Hepatocyte (in vitro differentiated cells): Measurements from ENCODE around the gene PCGF3. TPM values are rescaled to one million over a fixed set of nuclear protein-coding genes. Genes with fewer than 3 reads are reported as not detected.

Experiments used
- DNase-seq: peaks from one replicate; pipeline ENCODE4 v3.0.0-alpha.2; 2016; ENCODE audit warnings: low spot score
- H2AFZ ChIP-seq: fragments of 200-600 bp; sonication (generic); 2 replicates; pipeline ENCODE4 v1.6.0; 2016; ENCODE audit warnings: antibody characterized with exemption, mild to moderate bottlenecking
- H3K27ac ChIP-seq: fragments of 200-600 bp; sonication (generic); 2 replicates; pipeline ENCODE4 v1.5.1; 2016; ENCODE audit warnings: mild to moderate bottlenecking
- H3K27me3 ChIP-seq: fragments of 200-600 bp; sonication (generic); 2 replicates; pipeline ENCODE4 v1.6.1; 2016
- H3K36me3 ChIP-seq: fragments of 200-600 bp; sonication (generic); replicated peaks from 2 replicates; pipeline ENCODE4 v1.5.1; 2016; ENCODE audit warnings: low read depth; ENCODE audit not compliant: insufficient read depth
- H3K4me1 ChIP-seq: fragments of 200-600 bp; sonication (generic); 2 replicates; pipeline ENCODE4 v1.5.1; 2016; ENCODE audit warnings: mild to moderate bottlenecking, moderate library complexity; ENCODE audit not compliant: insufficient read depth
- H3K4me2 ChIP-seq: fragments of 200-600 bp; sonication (generic); 2 replicates; pipeline ENCODE4 v1.6.0; 2016
- H3K4me3 ChIP-seq: fragments of 200-600 bp; sonication (generic); 2 replicates; pipeline ENCODE4 v1.5.1; 2016; ENCODE audit warnings: mild to moderate bottlenecking
- H3K79me2 ChIP-seq: fragments of 200-600 bp; sonication (generic); 2 replicates; pipeline ENCODE4 v1.6.0; 2017; ENCODE audit warnings: mild to moderate bottlenecking
- H3K9me2 ChIP-seq: fragments of 200-600 bp; sonication (generic); replicated peaks from 2 replicates; pipeline ENCODE4 v1.6.0; 2017; ENCODE audit warnings: mild to moderate bottlenecking; ENCODE audit not compliant: insufficient read depth
- H3K9me3 ChIP-seq: fragments of 200-600 bp; sonication (generic); 2 replicates; pipeline ENCODE4 v1.5.1; 2016; ENCODE audit warnings: low read depth, mild to moderate bottlenecking
- H4K20me1 ChIP-seq: fragments of 200-600 bp; sonication (generic); 2 replicates; pipeline ENCODE4 v1.6.0; 2016; ENCODE audit warnings: mild to moderate bottlenecking; ENCODE audit not compliant: insufficient read depth, poor library complexity, severe bottlenecking
- EZH2 ChIP-seq: fragments of 200-600 bp; sonication (generic); IDR thresholded peaks from 2 replicates; pipeline ENCODE4 v1.6.1; 2016; ENCODE audit warnings: antibody characterized with exemption, mild to moderate bottlenecking, borderline replicate concordance
- EZH2phosphoT487 ChIP-seq: fragments of 200-600 bp; sonication (generic); IDR thresholded peaks from one replicate; pipeline ENCODE4 v1.6.1; 2018; ENCODE audit warnings: antibody characterized with exemption, mild to moderate bottlenecking, low read depth, moderate library complexity; ENCODE audit not compliant: unreplicated experiment, severe bottlenecking
- WGBS: methylation state at CpG from one replicate; pipeline ENCODE4 v1.1.6; 2016; ENCODE audit warnings: low lambda C conversion rate; ENCODE audit errors: missing lambda C conversion rate; 5-methylcytosine and 5-hydroxymethylcytosine counted together
- polyA plus RNA-seq: library from polyadenylated mRNA; unstranded; fragments of >200 nt; fragmentation: Nextera tagmentation; extraction: Ambion mirVana; gene quantifications from 2 replicates; pipeline ENCODE4 v1.2.1, GENCODE V29; 2016
- total RNA-seq: library from RNA; depleted of rRNA; stranded (reverse); fragments of >200 nt; gene quantifications from 2 replicates; pipeline ENCODE4 v1.2.3, GENCODE V29; 2014
- TF ChIP-seq, protein P1 (sequence below): fragments of 200-600 bp; sonication (generic); IDR thresholded peaks from 2 replicates; pipeline ENCODE4 v1.5.1; 2016; ENCODE audit warnings: antibody characterized with exemption, mild to moderate bottlenecking; ENCODE audit not compliant: poor library complexity

Gene PCGF3
- total and polyA plus RNA-seq, 2 experiments from 2014 or later: 21.8 to 43.5 TPM

- H3K4me1 ChIP-seq: peaks cover 13% of the 10 kb centered on the region
Observed at GRCh38 chr4:680928-681645, 24.5 kb upstream of the PCGF3 start.

GRCh38 chr4:681736-682451 is 23.7 kb upstream of the PCGF3 start:
- Histone ChIP-seq H3K36me3 (no peaks in the 10 kb centered on the region), H3K4me1 (peaks cover 15% of the 10 kb centered on the region), H3K27me3 (no peaks in the 10 kb centered on the region), H3K9me2 (no peaks in the 10 kb centered on the region), H3K4me2 (peak overlapping the region; percentile 51), H3K9me3 (no peaks in the 10 kb centered on the region), H2AFZ (no peak overlapping the region), H3K79me2 (no peaks in the 10 kb centered on the region), H3K4me3 (no peak overlapping the region), H3K27ac (no peak overlapping the region), H4K20me1 (no peaks in the 10 kb centered on the region)
- peak; percentile 62 for DNase-seq
- TF ChIP-seq EZH2 (no peak), EZH2phosphoT487 (no peak)
- TF ChIP-seq, protein P1, sequence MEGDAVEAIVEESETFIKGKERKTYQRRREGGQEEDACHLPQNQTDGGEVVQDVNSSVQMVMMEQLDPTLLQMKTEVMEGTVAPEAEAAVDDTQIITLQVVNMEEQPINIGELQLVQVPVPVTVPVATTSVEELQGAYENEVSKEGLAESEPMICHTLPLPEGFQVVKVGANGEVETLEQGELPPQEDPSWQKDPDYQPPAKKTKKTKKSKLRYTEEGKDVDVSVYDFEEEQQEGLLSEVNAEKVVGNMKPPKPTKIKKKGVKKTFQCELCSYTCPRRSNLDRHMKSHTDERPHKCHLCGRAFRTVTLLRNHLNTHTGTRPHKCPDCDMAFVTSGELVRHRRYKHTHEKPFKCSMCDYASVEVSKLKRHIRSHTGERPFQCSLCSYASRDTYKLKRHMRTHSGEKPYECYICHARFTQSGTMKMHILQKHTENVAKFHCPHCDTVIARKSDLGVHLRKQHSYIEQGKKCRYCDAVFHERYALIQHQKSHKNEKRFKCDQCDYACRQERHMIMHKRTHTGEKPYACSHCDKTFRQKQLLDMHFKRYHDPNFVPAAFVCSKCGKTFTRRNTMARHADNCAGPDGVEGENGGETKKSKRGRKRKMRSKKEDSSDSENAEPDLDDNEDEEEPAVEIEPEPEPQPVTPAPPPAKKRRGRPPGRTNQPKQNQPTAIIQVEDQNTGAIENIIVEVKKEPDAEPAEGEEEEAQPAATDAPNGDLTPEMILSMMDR: no peak
- WGBS: 94% methylated on average over 18 of the region's 58 CpGs

More at GRCh38 chr4:680928-681645, 24.5 kb upstream of the PCGF3 start:
- Histone ChIP-seq H4K20me1 (no peaks in the 10 kb centered on the region), H3K79me2 (no peaks in the 10 kb centered on the region), H3K4me3 (peak overlapping the region; percentile 31), H2AFZ (peak overlapping the region; percentile 81), H3K4me2 (peak overlapping the region; percentile 100), H3K9me2 (no peaks in the 10 kb centered on the region), H3K27me3 (no peaks in the 10 kb centered on the region), H3K9me3 (no peaks in the 10 kb centered on the region), H3K27ac (no peak overlapping the region), H3K36me3 (no peaks in the 10 kb centered on the region)
- TF ChIP-seq, protein P1: no peak
- TF ChIP-seq EZH2phosphoT487 (no peak), EZH2 (no peak)
- 7% methylated on average over 16 of the region's 62 CpGs for WGBS
- DNase-seq: peak; percentile 80

DNA sequence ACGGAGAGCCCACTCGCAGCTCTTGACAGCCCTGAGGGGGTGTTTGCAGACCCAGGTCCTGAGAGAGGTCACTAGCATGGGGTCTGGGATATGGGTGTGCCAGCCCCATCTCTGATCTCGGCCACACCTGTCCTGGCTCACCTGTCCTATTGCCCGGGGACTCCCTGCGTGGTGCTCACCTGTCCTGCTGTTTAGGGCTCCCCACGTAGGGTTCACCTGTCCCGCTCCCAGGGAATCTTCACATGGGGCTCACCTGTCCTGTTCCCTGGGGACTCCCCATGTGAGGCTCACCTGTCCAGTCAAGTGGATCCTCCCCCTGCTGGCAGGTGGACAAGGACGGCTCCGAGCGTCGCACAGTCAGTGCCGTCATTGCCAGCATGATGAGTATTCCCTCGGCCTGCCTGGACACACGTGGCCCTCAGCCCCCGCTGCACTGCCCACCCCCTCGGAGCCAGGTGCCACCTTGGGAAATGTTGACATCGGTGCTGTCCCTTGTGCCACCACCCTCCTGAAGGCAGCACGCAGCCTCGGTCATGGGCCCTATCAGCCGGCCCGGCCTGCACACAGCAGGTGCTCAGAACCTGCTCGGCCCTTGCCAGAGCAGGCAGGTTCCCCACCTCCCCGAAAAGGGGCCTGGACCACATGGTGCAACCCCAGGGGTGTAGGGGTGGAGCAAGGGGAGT is 23.0 kb upstream of the PCGF3 start:
- Histone ChIP-seq H2AFZ (no peak overlapping the region), H3K27ac (no peak overlapping the region), H3K36me3 (no peaks in the 10 kb centered on the region), H3K9me2 (no peaks in the 10 kb centered on the region), H3K4me3 (no peak overlapping the region), H3K4me1 (peaks cover 21% of the 10 kb centered on the region), H3K79me2 (no peaks in the 10 kb centered on the region), H4K20me1 (no peaks in the 10 kb centered on the region), H3K9me3 (no peaks in the 10 kb centered on the region), H3K4me2 (no peak overlapping the region), H3K27me3 (no peaks in the 10 kb centered on the region)
- TF ChIP-seq EZH2 (no peak), EZH2phosphoT487 (no peak)
- TF ChIP-seq, protein P1: no peak
- no peak for DNase-seq
- WGBS: 95% methylated on average over 23 of the region's 23 CpGs
